ENCODE measurements around the gene TRAFD1. TPM values are rescaled to one million over a fixed set of nuclear protein-coding genes. Genes with fewer than 3 reads are reported as not detected.

The TRAFD1 gene
- polyA plus RNA-seq, 1 donor, result 23.0 TPM

DNA sequence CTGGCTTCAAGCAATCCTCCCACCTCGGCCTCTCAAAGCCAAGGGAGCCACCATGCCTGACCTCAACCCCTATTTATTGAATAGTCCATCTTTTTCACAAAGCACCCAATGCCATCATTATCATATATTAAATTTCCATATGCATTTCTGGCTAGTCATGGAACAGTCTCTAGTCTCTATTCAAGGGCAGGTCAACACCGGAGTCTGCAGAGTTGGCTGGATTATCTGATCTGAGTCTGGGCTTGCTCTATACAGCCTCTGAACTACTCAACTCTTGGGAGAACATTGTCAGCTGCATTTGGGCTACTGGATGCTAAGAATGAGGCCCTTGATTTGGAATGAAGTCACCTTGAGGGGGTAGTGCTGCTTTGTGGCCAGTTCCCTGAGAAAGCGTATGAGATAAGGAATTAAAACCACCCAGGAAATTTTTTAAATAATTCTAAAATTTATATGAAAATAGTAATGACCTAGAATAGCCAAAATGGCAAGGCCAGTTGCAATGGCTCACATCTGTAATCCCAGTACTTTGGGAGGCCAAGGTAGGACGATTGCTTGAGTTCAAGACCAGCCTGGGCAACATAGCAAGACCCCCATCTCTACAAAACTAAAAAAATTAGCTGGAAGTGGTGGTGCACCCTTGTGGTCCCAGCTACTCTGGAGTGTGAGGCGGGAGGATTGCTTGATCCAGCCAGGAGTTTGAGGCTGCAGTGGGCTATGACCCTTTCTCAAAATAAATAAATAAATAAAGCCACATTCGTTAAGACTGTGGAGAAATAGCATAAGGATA, 9.9 kb upstream of the TRAFD1 start:
- no peak for DNase-seq (ENCODE audit: low read depth)

DNA sequence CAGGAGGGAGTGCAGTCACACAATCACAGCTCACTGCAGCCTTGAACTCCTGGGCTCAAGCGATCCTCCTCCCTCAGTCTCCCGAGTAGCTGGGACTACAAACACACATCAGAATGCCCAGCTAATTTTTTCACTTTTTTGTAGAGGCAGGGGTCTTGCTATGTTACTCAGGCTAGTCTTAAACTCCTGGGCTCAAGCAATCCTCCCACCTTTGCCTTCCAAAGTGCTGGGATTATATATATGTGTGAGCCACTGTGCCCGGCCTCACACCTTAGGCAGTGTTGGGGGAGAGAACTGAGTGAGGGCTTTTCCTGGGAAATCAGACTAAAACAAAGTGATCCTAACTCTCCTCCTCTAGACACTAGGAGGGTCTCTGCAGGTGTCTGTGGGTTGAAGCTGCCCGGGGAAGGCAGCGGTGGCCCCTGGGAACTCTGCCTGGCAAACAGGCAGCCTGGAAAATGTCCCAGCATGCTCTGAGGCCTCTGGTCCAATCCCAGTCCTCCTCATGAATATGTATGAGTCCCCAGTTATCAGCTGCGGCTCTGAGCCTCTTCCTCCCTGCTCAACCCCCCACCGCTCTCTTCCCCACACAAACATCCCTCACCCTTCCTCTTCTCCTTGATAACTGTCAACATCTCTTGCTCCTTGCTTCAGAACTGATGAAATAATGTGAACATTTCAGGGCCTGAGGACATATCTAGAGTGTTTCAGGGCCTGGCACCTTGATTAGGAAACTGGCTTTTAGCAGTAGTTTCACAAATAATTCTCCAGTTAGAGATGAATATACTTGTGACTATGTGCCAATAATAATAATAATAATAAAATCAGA, 8.9 kb upstream of the TRAFD1 start:
- no peak for DNase-seq (ENCODE audit: low read depth)

DNA sequence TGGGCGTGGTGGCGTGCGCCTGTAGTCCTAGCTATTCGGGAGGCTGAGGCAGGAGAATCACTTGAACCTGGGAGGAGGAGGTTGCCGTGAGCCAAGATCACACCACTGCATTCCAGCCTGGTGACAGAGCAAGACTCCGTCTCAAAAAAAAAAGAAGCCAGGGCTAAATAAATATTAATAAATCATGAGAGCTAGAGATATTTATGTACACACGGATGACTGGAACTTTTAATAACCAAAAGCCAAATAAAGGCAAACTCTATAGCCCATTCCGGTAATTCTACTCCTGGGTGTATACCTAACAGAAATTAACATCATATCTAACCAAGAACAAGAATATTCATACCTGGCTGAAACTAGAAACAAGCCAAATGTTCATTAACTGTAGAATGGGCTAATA, 7.7 kb upstream of the TRAFD1 start:
- no peak for DNase-seq (ENCODE audit: low read depth)

DNA sequence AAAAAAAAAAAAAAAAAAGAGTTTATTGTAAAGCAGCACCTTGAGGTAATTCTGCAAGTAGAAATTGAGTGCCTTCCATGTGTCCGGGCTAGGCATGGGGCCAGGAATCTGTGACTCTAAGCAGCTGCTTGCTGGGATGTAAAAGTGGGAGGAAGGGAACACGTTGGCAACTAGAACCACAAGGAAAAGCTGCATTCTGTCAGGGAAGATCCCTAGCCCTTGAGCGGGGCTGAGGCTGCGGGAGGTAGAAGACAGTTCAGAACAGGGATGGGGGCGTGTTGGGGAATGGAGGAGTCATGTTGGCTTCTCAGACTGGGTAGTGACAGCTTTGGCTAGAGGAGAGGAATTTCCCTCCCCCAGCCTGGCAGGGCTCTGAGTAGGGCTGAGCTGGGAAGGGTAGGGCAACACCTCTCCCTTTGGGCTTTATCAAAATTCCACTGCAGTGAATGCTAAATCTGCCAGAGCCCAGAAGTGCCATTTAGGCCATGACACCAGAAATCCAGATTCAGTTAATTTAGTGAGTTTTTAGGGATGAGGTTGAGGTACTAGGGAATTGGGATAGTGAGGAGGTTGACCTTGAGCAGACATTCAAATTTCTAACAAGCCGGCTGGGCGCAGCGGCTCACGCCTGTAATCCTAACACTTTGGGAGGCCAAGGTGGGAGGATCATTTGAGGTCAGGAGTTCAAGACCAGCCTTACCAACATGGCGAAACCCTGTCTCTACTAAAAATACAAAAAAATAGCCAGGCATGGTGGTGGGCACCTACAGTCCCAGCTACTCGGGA, 3.4 kb upstream of the TRAFD1 start:
- peak; percentile 76 for DNase-seq (ENCODE audit: low read depth)

DNA sequence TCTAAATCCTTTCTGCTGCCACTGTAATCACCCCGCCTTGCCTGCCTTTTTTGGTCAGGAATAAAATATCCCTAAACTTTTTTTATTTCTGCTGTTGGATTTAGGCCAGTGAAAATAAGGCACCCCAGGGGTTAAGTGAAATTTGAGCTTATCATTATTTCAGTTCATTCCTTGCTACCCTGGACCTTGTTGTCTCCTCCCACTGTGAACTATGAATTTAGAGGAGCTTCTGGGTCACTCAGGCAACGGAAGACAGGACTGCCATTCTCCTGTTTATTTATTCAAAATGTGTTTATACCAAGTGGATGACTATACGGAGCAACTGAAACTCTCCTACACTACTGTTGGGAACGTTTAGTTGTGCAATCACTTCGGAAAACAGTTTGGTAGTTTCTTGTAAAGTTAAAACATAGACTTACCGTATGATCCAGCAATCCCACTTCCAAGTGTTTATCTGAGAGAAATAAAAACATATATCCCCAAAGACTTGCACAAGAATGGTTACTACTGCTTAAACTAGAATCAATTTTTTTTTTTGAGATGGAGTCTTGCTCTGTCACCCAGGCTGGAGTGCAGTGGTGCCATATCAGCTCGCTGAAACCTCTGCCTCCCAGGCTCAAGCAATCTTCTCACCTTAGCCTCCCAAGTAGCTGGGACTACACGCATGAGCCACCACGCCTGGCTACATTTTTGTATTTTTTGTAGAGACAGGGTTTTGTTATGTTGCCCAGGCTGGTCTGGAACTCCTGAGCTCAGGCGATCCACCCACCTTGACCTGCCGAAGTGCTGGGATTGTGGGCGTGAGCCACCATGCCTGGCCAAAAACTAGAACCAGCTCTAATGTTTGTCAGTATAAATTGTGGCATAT, 2.3 kb upstream of the TRAFD1 start:
- DNase-seq (ENCODE audit: low read depth), result no peak

DNA sequence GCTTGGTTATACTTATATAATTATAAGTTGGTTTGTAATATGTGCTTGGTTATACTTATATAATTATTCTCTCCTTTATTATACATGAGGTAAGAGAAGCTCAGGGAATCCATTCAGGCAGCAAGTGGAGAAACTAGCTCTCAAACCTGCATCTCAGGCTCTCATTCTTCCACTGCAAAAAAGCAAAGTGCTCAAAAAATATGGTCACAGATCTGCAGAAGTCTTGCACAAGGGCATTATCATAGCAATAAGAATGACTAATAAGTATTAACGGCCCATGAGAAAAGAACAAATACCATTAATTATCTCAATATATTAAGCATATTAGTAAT, 476 bp upstream of the TRAFD1 start:
- DNase-seq (ENCODE audit: low read depth), result no peak

DNA sequence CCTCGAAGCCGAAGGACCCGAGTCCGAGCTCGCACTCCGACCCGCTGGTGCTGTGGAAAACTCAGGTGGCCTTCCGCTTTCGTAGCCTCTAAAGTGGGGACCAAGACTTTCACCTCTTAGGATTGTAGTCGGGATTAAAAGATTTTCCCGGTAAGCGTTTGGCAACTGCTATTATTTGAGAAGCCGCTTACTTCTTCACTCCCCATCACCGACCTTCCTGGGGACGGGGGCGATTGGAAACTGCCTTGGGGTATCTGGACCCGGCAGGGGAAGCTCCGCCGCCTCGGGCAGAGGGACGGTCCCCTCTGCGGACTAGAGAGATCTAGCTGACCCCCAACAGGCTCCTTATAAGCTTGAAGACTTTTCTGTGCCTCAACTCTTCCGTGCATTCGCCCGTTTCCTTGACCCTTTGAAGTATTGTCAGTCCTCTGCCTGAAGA, 659 bp downstream of the TRAFD1 start:
- DNase-seq (ENCODE audit: low read depth), result no peak

DNA sequence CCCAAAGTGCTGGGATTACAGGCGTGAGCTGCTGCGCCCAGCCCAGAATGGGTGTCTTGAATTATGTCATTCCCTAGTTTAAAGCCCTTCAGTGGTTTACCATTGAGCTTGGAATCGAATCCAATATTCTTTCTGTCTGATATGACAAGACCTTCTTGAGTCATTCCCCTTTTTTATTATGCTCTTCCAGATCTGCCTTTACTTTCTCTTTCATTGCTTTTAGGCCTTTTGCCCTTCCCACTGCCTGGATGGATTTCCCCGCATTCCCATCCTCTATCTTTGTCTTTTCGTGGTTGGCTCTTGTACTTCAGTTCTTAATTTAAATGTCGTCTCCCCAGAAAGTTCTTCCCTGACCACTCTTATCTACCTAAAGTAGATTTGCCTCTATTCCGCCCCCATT, 1.6 kb downstream of the TRAFD1 start:
- no peak for DNase-seq (ENCODE audit: low read depth)

DNA sequence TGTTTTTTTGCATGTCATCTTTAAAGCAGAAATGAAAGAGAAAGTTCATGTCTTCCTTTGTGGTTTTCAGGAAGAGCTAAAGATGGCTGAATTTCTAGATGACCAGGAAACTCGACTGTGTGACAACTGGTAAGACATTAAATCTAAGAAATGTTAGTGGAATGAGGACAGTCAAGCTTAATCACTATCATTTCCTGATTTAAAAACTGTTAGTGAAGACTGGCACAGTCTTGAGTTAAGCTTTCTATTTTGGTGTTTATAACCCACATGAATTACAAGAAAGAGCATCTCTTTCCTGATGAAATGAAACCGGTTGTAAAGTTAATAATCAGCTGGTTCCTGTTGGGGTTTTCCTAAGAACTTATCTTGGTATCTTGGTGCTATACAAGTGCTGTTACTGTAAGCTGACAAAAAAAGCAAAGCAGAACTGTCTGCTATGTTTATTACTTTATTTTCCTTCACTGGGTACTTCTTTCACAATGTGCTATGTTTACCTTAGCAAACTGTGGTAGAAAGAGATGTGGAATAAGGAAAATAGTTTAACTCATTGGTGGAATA, 5.2 kb downstream of the TRAFD1 start:
- no peak for DNase-seq (ENCODE audit: low read depth)

DNA sequence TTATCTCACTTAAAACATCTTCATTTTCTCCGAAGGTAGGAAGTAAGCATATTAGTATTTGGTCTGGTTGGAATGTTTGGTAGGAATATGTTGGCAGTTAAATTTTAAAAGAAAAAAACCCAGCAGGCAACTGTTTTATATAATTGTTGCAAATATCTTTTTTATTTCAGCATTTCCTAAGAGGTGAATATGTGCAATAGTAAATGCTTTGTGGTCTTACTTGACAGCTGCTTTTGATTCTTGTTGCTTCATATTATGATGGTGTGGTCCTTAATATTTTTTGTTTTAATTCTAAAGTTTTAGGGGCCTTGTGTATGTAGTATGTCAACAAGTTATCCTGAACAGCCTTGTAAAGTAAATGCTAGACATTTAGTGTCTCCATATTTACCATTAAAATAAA, 6.3 kb downstream of the TRAFD1 start:
- no peak for DNase-seq (ENCODE audit: low read depth)

DNA sequence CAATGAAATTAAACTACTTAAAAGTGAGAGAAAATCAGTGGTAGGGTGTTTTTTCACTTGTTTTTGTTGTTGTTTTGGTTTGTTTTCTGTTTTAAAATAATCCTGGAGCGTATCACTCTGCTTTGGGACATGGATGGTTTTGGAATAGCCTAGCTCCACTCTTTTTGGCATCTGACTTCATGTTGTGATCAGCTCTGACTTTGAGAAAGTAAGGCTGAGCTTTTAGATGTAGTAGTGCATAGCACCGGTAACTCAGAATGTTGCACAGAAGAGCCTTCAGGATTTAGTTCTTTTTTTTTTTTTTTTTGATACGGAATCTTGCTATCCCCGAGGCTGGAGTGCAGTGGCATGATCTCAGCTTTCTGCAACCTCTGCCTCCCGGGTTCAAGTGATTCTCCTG, 8.1 kb downstream of the TRAFD1 start:
- DNase-seq (ENCODE audit: low read depth), result no peak

DNA sequence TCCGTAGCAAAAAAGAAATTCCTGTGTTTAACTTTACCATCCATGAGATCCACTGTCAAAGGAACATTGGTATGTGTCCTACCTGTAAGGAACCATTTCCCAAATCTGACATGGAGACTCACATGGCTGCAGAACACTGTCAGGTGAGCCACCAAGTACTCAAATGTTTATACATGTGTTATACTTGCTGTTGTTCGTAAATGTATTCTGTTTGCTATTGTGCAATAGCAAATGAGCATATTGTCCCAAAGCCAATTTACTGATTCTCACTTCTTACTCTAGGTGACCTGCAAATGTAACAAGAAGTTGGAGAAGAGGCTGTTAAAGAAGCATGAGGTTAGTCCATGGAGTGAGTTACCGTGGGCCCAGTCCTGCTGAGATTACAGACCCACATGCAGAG, 9.4 kb downstream of the TRAFD1 start:
- no peak for DNase-seq (ENCODE audit: low read depth)

DNA sequence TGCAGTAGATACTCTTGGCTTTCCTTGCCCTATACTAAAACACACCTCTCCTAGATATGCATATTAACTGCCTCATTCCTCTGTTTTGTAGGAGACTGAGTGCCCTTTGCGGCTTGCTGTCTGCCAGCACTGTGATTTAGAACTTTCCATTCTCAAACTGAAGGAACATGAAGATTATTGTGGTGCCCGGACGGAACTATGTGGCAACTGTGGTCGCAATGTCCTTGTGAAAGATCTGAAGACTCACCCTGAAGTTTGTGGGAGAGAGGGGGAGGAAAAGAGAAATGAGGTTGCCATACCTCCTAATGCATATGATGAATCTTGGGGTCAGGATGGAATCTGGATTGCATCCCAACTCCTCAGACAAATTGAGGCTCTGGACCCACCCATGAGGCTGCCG, 15.4 kb downstream of the TRAFD1 start:
- no peak for DNase-seq (ENCODE audit: low read depth)

DNA sequence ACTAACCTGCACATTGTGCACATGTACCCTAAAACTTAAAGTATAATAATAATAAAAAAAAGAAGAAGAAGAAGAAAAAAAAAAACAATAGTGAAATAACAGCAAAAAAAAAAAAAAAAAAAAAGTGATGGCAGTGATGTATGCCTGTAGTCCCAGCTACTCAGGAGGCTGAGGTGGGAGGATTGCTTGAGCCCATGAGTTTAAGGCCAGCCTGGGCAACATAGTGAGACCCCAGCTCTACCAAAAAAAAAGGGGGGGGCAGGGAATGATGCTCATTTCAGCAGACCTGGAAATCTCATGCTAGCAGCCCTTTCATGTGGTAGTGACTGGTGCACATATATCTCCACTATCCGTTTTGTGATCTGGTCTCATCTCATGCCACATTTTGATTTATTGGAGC, 20.8 kb downstream of the TRAFD1 start:
- DNase-seq (ENCODE audit: low read depth), result no peak

DNA sequence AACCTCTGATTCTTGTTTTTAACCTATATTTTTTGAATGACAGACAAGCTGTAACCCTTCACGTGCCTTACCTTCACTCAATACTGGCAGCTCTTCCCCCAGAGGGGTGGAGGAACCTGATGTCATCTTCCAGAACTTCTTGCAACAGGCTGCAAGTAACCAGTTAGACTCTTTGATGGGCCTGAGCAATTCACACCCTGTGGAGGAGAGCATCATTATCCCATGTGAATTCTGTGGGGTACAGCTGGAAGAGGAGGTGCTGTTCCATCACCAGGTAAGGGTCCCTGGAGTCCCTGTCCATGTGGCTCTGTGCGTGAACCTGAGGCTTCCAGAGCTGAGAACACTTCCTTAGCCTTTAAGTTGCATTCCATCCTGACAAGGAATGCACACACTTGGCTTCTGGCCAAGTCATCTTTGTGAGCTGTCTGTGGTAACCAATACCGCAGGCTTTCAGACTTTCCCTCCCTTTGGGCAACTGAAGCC, 22.7 kb downstream of the TRAFD1 start:
- DNase-seq (ENCODE audit: low read depth), result no peak

DNA sequence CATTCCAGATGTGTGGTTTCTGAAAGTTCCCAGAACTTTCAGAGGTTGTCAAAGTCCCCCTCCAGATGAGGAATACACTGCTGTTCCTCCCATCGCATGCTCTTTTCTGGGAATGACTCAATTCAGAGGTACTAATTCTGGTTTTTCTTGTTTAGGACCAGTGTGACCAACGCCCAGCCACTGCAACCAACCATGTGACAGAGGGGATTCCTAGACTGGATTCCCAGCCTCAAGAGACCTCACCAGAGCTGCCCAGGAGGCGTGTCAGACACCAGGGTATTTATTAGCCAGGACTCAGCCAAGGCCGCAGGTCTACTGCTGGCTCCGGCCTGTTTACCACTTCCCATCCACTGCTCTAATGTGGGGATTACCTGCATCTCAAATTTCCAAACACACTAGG, 24.2 kb downstream of the TRAFD1 start:
- DNase-seq (ENCODE audit: low read depth), result no peak

DNA sequence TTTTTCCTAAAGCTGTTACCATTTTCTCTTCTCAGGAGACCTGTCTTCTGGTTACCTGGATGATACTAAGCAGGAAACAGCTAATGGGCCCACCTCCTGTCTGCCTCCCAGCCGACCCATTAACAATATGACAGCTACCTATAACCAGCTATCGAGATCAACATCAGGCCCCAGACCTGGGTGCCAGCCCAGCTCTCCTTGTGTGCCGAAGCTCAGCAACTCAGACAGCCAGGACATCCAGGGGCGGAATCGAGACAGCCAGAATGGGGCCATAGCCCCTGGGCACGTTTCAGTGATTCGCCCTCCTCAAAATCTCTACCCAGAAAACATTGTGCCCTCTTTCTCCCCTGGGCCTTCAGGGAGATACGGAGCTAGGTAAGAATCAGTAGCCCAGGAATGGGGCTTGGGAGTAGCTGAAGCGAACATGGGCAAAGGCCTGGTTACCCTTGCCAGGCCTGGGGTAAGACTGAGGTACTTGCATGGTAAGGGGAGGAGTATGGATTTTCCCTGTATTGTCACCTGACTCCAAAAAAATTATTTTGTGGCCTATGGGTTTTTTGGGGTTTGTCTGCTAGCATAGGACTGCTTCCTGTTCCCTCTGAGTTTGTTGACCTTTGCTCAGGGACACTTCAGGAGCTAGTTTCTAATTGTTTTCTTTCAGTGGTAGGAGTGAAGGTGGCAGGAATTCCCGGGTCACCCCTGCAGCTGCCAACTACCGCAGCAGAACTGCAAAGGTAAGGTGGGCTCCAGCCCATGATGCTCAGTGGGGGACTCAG, 26.6 kb downstream of the TRAFD1 start:
- DNase-seq (ENCODE audit: low read depth), result no peak

DNA sequence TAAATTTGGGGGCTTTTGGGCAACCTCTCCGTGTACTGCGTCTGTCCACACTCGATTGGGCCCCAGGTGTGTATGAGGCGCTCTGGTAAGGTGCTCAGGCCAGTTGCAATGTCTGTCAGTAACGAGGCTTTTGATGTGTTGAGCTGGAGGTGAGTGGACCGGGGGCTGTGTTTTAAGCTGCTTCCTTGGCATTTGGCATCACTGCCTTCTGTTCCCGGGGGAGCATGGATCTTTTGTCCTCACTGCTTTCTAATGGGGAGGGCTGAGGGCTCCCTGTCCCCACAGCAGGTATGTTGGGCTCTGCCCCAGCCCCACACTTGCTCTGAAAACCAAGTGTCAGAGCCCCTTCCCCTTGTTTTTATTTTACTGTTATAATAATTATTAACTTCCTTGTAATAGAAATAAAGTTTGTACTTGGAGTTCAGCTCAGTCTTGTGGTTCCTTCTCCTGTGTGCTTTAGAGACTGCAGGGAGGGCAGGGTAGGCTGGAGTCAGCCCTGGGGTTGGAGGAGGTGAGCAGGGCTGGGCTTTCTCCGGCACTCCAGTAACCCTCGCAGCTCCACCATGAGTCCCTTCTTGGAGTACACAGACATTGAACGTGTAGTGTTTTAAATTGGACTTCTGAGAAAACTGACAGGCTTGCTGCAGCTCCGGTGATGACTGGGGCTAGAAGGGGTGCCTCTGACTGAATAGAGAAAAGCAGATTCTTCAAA, 28.0 kb downstream of the TRAFD1 start:
- no peak for DNase-seq (ENCODE audit: low read depth)

DNA sequence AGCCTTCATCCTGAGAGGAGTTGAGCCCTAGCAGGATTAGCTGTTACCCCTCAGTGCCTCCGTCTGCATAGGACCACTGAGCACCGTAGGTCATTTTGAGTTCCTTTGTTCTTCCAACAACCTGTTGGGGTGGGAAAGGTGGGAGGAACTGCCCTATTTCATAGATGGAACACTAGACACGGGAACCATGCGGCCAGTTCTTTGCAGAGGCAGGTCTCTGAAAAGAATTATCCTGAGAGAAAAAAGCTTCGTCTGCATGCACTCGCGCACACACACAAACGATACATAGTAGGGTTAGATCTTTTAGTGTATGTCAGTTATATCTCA, 28.5 kb downstream of the TRAFD1 start:
- DNase-seq (ENCODE audit: low read depth), result no peak
